ENCODE results near the gene CUBN.

GRCh38 chr10:17019696-17020095 is 109.9 kb downstream of the CUBN start:
- TF ChIP-seq, protein P1, sequence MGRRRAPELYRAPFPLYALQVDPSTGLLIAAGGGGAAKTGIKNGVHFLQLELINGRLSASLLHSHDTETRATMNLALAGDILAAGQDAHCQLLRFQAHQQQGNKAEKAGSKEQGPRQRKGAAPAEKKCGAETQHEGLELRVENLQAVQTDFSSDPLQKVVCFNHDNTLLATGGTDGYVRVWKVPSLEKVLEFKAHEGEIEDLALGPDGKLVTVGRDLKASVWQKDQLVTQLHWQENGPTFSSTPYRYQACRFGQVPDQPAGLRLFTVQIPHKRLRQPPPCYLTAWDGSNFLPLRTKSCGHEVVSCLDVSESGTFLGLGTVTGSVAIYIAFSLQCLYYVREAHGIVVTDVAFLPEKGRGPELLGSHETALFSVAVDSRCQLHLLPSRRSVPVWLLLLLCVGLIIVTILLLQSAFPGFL (CRISPR knock-in tag; IDR thresholded peaks at IDR 0.05) = no peak
- no peak for TF ChIP-seq ZNF24 (IDR thresholded peaks at IDR 0.05)
- no peak for TF ChIP-seq KHSRP (IDR thresholded peaks at IDR 0.05)

Data from K562 (cell line).